GM18861 (cell line): ENCODE data around the gene DKC1.
"Not testable (repeated sequence)": the region's sequence is repeated elsewhere in the genome, so short reads cannot be mapped to it uniquely, and the experiment has no call there.

Experiments used
- ATAC-seq: cut with Tn5 transposase; IDR thresholded peaks from one replicate; pipeline ENCODE4 v1.9.1; 2021; ENCODE audit not compliant: unreplicated experiment

DKC1 gene

DNA sequence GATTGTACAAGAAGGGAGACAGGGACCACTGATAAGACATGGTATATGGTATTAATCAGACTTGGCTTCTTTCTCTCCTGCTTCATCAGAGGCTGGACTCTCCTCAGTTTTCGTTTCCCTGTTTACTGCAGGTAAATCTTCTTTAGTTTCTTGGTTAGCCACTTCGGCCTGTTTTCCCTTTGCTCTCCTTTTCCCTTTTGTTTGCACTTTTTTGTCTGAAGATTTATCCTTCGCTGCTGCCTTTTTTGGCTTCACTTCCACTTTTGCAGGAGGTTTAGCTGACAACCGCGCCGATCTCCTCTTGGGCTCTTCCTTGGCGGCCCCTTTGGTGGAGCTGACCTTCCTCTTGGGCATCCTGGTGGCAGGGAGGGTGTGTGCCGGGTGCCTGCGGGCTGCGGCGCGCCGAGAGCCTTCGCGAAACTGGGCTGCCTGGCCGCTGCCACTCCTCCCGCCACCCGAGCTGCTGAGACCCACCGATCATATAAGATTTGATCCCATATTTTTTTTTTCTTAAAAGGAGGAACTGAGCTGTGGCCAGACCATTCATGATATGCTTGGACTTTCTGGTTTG lies 54.5 kb downstream of the DKC1 start:
- ATAC-seq, result not testable (repeated sequence)

- no peak for ATAC-seq
Observed at GRCh38 chrX:154818916-154819770, 56.5 kb downstream of the DKC1 start.

- no peak for ATAC-seq
Observed at GRCh38 chrX:154819771-154820341, 57.2 kb downstream of the DKC1 start.

GRCh38 chrX:154821523-154821922 lies 58.9 kb downstream of the DKC1 start:
- ATAC-seq, result no peak

- no peak for ATAC-seq
Observed at GRCh38 chrX:154822029-154822428, 59.4 kb downstream of the DKC1 start.

DNA sequence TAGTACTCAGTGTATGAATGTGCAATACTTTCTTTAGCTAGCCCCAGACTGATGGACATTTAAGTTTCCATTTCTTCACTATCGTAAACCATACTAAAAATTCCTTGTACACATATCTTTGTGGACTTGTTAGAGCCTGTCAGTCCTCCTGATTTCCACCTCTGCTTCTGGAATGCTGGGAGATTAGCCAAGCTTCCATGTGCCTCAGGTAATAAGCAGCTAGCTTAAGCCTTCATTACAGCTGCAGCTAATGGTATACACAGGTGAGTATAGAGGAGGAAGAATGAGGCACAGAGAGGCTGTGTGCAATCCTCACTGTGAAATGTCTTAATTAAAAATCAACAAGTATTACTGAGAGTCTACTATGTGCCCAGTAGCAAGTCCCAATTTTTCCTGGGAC lies 62.0 kb downstream of the DKC1 start:
- no peak for ATAC-seq

DNA sequence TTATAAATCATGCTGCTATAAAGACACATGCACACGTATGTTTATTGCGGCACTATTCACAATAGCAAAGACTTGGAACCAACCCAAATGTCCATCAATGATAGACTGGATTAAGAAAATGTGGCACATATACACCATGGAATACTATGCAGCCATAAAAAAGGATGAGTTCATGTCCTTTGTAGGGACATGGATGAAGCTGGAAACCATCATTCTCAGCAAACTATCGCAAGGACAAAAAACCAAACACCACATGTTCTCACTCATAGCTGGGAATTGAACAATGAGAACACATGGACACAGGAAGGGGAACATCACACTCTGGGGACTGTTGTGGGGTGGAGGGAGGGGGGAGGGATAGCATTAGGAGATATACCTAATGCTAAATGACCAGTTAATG lies 62.9 kb downstream of the DKC1 start:
- not testable (repeated sequence) for ATAC-seq
